Gastroesophageal sphincter (tissue), 4 donors: Measurements from ENCODE around the gene PLCB1. TPM values are rescaled to one million over a fixed set of nuclear protein-coding genes. Genes with fewer than 3 reads are reported as not detected.

Experiments used
- ATAC-seq: fragments of 150-250 bp; one replicate; pipeline ENCODE4 v1.9.1; 2016; ENCODE audit warnings: mild to moderate bottlenecking, moderate library complexity
- H3K27ac ChIP-seq, 4 donors: fragments of 200-600 bp; sonication (generic) in 3 of 4; 1 replicate in 3 of 4; 2 replicates in 1 of 4; pipeline ENCODE4 v1.5.1; 2016 to 2019
- H3K27me3 ChIP-seq: fragments of 200-600 bp; sonication (generic); one replicate; pipeline ENCODE4 v1.5.1; 2019
- H3K36me3 ChIP-seq, 2 donors: fragments of 200-600 bp; sonication (generic); one replicate each; pipeline ENCODE4 v1.5.1; 2019; ENCODE audit warnings: control low read depth in 1 of 2
- H3K4me1 ChIP-seq, 3 donors: fragments of 200-600 bp; sonication (generic); 1 replicate in 2 of 3; 2 replicates in 1 of 3; pipeline ENCODE4 v1.5.1; 2016 to 2019; ENCODE audit warnings: control low read depth in 2 of 3
- H3K4me3 ChIP-seq, 2 donors: fragments of 200-600 bp; sonication (generic); one replicate each; pipeline ENCODE4 v1.5.1; 2019; ENCODE audit warnings: mild to moderate bottlenecking in 1 of 2, moderate library complexity in 1 of 2
- H3K9me3 ChIP-seq, 3 donors: fragments of 200-600 bp; sonication (generic); one replicate each; pipeline ENCODE4 v1.5.1; 2017 to 2019; ENCODE audit warnings: control low read depth in 2 of 3
- EP300 ChIP-seq: sonication (generic); formaldehyde crosslinking; IDR thresholded peaks from one replicate; pipeline ENCODE4 v1.6.1; 2017; ENCODE audit warnings: antibody characterized with exemption, mild to moderate bottlenecking
- POLR2A ChIP-seq, 2 donors: fragments of 450-650 bp; IDR thresholded peaks; one replicate each; pipeline ENCODE4 v1.6.1; 2017; ENCODE audit warnings: antibody characterized with exemption in 2 of 2, mild to moderate bottlenecking in 2 of 2, moderate library complexity in 1 of 2
- POLR2AphosphoS5 ChIP-seq: sonication (generic); formaldehyde crosslinking; IDR thresholded peaks from one replicate; pipeline ENCODE4 v1.6.1; 2017; ENCODE audit warnings: antibody characterized with exemption
- WGBS, 2 donors: methylation state at CpG; one replicate each; pipeline ENCODE4 v1.1.5; 2018; ENCODE audit warnings: low coverage in 1 of 2; 5-methylcytosine and 5-hydroxymethylcytosine counted together
- total RNA-seq, 4 donors: library from RNA; depleted of rRNA; stranded (reverse); fragments of >200 nt; gene quantifications; one replicate each; pipeline ENCODE4 v1.1.0, GENCODE V29; 2016
- TF ChIP-seq, protein P1 (sequence below), 4 experiments: fragments of 200-600 bp in 2 of 4; fragments of 450-650 bp in 2 of 4; sonication (generic) in 1 of 4; IDR thresholded peaks; one replicate each; pipeline ENCODE4 v1.5.1; 2017 to 2019; ENCODE audit warnings: antibody characterized with exemption in 4 of 4, mild to moderate bottlenecking in 2 of 4, moderate library complexity in 2 of 4

Gene PLCB1
- total RNA-seq, 4 donors from 2014 or later = 60.8 to 104 (median 69.0) TPM

DNA sequence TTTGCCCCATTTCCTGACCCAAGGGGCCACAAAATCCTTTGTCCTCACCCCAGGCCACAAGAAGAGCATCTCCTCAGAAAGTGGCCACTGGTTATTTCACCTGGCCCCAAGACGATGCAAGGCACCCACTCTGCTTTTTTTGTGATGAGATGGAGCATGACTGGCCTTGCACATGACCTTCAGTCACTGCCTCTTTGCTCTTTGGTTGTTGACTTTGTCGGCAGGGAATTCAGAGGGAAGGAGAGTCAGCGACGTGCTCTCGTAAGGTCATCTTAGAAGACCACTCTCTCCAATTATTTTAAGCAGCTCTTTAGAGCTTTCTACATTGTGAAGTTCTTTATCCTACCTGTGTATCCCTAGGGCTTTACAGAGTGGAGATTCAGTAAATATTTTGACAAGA lies 306.7 kb downstream of the PLCB1 start:
- ATAC-seq = no peak
- no peak overlapping the region for H3K4me3 ChIP-seq
- H3K27ac ChIP-seq = peak overlapping the region in 2 of 4 donors; percentile 5 to 45
- peaks cover 0 to 14% (median 0%) of the 10 kb centered on the region in 3 donors for H3K4me1 ChIP-seq
- H3K36me3 ChIP-seq = no peaks in the 10 kb centered on the region
- TF ChIP-seq POLR2A (IDR thresholded peaks at IDR 0.05) (no peak), EP300 (no peak), POLR2AphosphoS5 (no peak)
- TF ChIP-seq, protein P1, sequence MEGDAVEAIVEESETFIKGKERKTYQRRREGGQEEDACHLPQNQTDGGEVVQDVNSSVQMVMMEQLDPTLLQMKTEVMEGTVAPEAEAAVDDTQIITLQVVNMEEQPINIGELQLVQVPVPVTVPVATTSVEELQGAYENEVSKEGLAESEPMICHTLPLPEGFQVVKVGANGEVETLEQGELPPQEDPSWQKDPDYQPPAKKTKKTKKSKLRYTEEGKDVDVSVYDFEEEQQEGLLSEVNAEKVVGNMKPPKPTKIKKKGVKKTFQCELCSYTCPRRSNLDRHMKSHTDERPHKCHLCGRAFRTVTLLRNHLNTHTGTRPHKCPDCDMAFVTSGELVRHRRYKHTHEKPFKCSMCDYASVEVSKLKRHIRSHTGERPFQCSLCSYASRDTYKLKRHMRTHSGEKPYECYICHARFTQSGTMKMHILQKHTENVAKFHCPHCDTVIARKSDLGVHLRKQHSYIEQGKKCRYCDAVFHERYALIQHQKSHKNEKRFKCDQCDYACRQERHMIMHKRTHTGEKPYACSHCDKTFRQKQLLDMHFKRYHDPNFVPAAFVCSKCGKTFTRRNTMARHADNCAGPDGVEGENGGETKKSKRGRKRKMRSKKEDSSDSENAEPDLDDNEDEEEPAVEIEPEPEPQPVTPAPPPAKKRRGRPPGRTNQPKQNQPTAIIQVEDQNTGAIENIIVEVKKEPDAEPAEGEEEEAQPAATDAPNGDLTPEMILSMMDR (IDR thresholded peaks at IDR 0.05) = no peak
- H3K9me3 ChIP-seq = no peaks in the 10 kb centered on the region
- H3K27me3 ChIP-seq = no peaks in the 10 kb centered on the region
- 34 to 87% methylated on average over 4 to 5 of the region's 5 CpGs for WGBS, 2 donors

DNA sequence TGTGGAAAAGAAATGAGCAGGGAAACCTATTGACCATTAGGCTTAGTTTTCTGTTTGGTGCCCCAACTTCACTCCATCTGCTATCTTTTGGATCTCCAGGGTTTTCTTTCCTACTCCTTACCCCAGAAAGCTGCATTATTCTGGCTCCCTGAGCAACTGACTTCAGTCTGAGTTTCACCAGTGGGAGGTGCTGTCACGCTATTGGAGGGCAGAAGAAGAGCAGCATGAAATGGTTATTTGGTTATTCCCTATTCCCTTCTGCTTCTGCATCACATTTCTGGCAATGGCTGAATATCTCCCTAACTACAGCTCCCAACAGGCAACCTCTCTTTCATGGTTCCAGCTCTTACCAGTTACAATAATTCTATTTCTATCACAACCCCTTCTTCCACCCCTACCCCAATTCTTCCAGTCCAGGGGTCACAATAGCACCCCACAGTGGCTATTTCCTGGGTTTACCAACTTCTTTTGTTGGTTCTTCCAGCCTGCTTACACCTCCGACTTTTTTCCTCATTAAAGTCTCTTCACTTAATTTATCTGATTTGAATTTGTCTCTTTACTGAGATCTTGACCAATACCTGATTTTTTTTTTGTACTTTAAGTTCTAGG lies 311.5 kb downstream of the PLCB1 start:
- 56 to 88% methylated on average over 1 to 2 of the region's 2 CpGs for WGBS, 2 donors
- TF ChIP-seq, protein P1 (IDR thresholded peaks at IDR 0.05) = no peak
- no peak for TF ChIP-seq EP300
- TF ChIP-seq POLR2AphosphoS5 = no peak
- TF ChIP-seq POLR2A (IDR thresholded peaks at IDR 0.05) = no peak
- ATAC-seq = no peak

DNA sequence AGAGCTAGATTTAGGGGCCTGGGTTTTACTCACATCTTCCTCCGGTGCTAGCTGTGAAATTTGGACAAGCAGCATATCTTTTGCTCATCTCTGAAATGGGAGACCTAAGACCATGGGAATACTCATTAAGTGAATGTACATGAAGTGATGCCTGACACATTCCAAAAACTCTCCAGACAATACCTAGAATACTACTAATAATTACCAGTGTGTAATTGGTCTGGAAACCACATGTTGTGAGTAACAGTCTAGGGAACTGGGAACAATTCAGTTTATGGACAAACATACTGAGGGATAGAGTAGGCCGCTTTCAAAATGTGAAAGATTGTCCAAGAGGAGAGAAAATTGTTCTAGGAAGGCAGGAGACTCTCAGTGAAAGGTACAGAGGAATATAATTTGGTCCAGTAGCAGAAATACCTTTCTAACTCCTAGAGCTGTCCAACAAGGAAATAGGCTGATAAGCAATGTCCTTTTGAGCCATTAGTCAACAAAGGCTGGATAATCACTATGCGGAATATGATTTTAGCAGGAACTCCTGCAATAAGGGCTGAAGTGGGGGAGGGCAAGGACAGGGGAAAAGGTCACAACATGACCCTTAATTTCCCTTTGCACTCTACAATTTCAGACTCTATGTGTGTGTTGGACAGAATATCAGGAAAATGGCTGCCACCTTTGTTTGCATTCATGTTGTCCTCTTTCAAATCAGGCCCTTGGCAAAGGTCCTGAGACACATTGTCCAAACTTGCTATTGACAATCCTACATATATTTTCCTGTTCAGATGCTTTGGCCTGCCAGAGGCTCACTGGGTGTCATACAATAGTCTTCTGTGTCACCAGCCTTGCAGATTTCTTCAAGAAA lies 315.4 kb downstream of the PLCB1 start:
- 93 to 100% methylated on average over 2 to 3 of the region's 3 CpGs for WGBS, 2 donors
- H3K4me1 ChIP-seq = peaks cover 0 to 23% (median 3%) of the 10 kb centered on the region in 3 donors
- no peak overlapping the region for H3K27ac ChIP-seq
- no peaks in the 10 kb centered on the region for H3K9me3 ChIP-seq
- ATAC-seq = no peak
- no peak for TF ChIP-seq POLR2AphosphoS5
- TF ChIP-seq, protein P1 (IDR thresholded peaks at IDR 0.05) = no peak
- TF ChIP-seq EP300 = no peak
- H3K27me3 ChIP-seq = no peaks in the 10 kb centered on the region
- H3K36me3 ChIP-seq = no peaks in the 10 kb centered on the region
- H3K4me3 ChIP-seq = no peak overlapping the region

More for the DNA sequence above, 311.5 kb downstream of the PLCB1 start:
- Histone ChIP-seq H3K4me3 (no peak overlapping the region), H3K4me1 (peaks cover 0 to 22% (median 0%) of the 10 kb centered on the region in 3 donors), H3K27ac (no peak overlapping the region), H3K36me3 (no peaks in the 10 kb centered on the region), H3K27me3 (no peaks in the 10 kb centered on the region), H3K9me3 (no peaks in the 10 kb centered on the region)

DNA sequence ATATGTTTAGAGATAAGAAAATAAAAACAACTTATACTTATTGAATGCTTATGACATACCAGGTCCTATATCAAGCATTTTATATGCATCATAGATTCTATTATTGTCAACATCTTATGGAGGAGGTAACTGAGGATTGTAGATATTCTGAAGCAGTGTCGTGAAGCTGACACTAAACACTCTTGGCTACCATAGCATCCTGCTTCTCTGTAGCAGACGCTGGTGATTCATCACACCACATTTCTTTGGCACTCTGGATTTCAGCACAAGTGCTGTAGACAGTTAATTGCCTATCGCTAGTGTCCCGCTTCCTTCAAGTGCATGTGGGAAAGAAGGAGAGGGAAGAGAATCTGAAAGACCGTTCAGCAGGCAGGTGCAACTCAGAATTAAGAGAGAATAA lies 317.1 kb downstream of the PLCB1 start:
- 71 to 80% methylated on average over 3 to 4 of the region's 5 CpGs for WGBS, 2 donors
- H3K36me3 ChIP-seq = no peaks in the 10 kb centered on the region
- TF ChIP-seq POLR2AphosphoS5 = no peak
- TF ChIP-seq, protein P1 (IDR thresholded peaks at IDR 0.05) = no peak
- TF ChIP-seq EP300 = no peak
- no peak for TF ChIP-seq POLR2A (IDR thresholded peaks at IDR 0.05)
- H3K4me3 ChIP-seq = no peak overlapping the region
- H3K27me3 ChIP-seq = no peaks in the 10 kb centered on the region
- no peak for ATAC-seq
- H3K4me1 ChIP-seq = peaks cover 2 to 34% (median 6%) of the 10 kb centered on the region in 3 donors
- no peak overlapping the region for H3K27ac ChIP-seq
- no peaks in the 10 kb centered on the region for H3K9me3 ChIP-seq
